Fibroblast of the aortic adventitia (primary cell): Measurements from ENCODE around the gene REXO2. TPM values are rescaled to one million over a fixed set of nuclear protein-coding genes. Genes with fewer than 3 reads are reported as not detected.

Experiments
- DNase-seq: peaks from one replicate; pipeline ENCODE4 v3.0.0-alpha.2; 2010; ENCODE audit warnings: low read depth
- H3K4me3 ChIP-seq: 2 replicates; pipeline ENCODE4 v1.5.1; 2011; ENCODE audit warnings: low read depth, mild to moderate bottlenecking, control low read depth, low read length, moderate library complexity
- total RNA-seq: library from RNA; depleted of rRNA; stranded (reverse); fragments of >200 nt; gene quantifications from 2 replicates; pipeline ENCODE4 v1.2.3, GENCODE V29; 2012; ENCODE audit warnings: low replicate concordance
- TF ChIP-seq, protein P1 (sequence below): IDR thresholded peaks from 2 replicates; pipeline ENCODE4 v1.5.1; 2011; ENCODE audit warnings: mild to moderate bottlenecking, low read length, control low read depth, inconsistent platforms; ENCODE audit not compliant: insufficient read depth

Gene REXO2
- total RNA-seq, 1 donor, result 162 TPM

GRCh38 chr11:114449845-114450244 is 10.6 kb downstream of the REXO2 start:
- TF ChIP-seq, protein P1, sequence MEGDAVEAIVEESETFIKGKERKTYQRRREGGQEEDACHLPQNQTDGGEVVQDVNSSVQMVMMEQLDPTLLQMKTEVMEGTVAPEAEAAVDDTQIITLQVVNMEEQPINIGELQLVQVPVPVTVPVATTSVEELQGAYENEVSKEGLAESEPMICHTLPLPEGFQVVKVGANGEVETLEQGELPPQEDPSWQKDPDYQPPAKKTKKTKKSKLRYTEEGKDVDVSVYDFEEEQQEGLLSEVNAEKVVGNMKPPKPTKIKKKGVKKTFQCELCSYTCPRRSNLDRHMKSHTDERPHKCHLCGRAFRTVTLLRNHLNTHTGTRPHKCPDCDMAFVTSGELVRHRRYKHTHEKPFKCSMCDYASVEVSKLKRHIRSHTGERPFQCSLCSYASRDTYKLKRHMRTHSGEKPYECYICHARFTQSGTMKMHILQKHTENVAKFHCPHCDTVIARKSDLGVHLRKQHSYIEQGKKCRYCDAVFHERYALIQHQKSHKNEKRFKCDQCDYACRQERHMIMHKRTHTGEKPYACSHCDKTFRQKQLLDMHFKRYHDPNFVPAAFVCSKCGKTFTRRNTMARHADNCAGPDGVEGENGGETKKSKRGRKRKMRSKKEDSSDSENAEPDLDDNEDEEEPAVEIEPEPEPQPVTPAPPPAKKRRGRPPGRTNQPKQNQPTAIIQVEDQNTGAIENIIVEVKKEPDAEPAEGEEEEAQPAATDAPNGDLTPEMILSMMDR, result no peak
- no peak overlapping the region for H3K4me3 ChIP-seq
- DNase-seq, result no peak

DNA sequence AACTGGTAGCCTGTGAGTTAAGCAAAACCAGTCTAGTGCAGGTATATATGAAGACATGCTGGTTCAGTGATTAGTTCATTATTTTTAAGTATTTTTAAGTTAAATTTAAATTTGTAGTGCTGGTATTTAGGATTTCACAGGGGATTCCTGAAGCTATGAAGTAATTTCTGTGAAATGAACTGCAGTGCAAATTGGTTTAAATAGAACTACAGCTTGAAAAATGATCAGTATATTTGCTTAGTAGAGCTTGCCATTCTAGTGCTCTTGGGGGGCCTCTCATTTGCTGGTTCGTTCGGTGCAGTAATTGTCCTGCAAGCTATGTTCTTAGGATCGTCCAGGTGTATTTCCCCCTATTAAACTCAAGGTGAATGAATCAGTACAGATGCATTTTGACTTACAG is 13.1 kb downstream of the REXO2 start:
- TF ChIP-seq, protein P1, result no peak
- no peak for DNase-seq
- no peak overlapping the region for H3K4me3 ChIP-seq

DNA sequence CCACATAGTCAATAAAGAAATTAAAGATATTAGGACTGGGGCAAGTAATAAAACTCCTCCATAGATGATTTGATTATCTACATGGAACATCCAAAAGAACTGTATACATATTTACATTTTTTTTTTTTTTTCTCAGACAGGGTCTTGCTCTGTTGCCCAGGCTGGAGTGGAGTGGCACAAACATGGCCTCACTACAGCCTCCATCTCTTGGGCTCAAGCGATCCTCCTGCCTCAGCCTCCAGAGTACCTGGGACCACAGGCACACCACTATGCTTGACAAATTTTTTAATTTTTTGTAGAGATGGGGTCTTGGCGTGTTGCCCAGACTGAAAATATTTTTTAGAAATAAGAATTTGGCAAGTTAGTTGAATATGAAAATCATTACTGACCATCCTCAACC is 24.7 kb downstream of the REXO2 start:
- H3K4me3 ChIP-seq, result no peak overlapping the region
- TF ChIP-seq, protein P1, result no peak
- no peak for DNase-seq

DNA sequence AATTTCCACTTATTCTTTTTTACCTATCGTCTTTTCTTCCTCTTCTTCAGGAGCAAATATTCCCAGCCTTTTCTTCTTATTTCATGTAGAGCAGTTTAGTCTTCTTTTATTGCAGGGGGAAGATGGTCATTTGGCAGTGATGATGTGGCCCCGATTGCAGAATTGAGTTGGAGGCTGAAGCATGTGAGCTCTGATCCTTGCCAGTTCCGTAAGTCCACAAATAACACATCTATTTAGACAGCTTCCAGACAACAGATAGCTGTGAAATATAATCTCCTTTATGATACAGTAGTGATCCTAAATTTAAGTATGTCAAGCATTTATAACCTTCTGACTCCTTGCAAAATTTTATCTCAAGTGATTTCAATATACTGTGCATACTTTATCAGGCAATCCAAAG is 27.5 kb downstream of the REXO2 start:
- DNase-seq, result no peak
- TF ChIP-seq, protein P1, result no peak
- H3K4me3 ChIP-seq, result no peak overlapping the region

DNA sequence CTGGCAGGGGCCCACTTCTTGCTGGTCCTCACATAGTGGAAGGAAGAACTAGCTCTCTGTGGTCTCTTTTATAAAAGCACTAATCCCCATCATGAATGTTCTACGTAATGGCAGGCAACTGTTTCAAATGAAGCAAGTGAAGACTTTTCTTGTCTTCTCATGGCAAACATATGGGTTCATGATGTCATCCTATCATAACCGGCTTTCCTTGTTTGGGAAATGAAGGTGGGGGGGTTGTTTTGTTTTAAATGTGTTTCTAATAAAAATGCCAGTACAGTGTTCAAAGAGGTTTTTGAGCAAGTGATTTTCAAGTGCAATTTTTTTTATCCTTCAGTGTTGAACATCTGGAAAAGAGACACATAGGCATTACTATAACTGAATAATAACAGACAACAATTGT is 33.4 kb downstream of the REXO2 start:
- TF ChIP-seq, protein P1, result no peak
- no peak for DNase-seq
- H3K4me3 ChIP-seq, result no peak overlapping the region

DNA sequence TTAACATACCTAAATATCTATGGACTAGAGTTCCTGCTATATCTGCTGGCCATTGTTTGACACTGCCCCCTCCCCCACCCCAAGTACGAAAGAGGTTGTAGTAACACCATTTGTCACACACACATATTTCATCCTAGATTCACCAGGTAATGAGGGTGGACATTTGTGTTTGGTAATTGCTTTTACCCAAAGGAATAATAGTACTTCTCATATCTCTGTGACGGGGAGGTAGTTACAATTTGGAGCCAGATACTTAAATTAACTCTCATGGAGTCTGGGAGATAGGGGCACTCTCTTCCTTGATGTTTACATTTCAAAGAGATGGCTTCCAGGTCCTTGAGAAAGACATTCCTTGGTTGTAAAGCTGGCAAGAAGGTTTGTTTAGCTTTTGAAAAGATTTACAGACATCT is 38.7 kb downstream of the REXO2 start:
- H3K4me3 ChIP-seq, result no peak overlapping the region
- TF ChIP-seq, protein P1, result no peak
- DNase-seq, result no peak

DNA sequence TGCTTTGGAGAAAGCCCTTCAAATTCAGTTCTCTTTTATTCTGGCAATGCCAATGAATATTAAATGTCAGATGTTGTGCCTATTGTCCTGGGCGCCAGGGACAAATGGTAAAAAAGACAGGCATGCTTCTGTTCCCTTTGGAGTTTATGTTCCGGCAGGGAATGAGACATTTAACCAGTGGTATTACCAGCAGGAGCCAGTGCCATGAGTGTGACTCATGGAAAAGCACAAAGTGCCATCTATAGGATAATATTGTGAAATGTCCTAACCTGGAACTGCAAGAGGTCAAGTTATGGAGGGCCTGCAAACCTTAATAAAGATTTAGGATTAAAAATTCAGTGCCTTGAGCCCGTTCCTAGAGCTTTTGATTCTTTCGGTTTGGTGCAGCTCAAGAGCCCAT is 39.5 kb downstream of the REXO2 start:
- TF ChIP-seq, protein P1, result no peak
- peak; percentile 9 for DNase-seq

More for the DNA sequence above, 39.5 kb downstream of the REXO2 start:
- no peak overlapping the region for H3K4me3 ChIP-seq
